Astrocyte of the hippocampus (primary cell): Measurements from ENCODE around the gene DYRK1B.
"Not testable (repeated sequence)": the region's sequence is repeated elsewhere in the genome, so short reads cannot be mapped to it uniquely, and the experiment has no call there.

Source experiments
- DNase-seq: peaks from one replicate; pipeline ENCODE4 v3.0.0; 2011; ENCODE audit warnings: low read depth, low spot score

The DYRK1B gene

GRCh38 chr19:39830847-39831246 lies 3.1 kb downstream of the DYRK1B start:
- no peak for DNase-seq

DNA sequence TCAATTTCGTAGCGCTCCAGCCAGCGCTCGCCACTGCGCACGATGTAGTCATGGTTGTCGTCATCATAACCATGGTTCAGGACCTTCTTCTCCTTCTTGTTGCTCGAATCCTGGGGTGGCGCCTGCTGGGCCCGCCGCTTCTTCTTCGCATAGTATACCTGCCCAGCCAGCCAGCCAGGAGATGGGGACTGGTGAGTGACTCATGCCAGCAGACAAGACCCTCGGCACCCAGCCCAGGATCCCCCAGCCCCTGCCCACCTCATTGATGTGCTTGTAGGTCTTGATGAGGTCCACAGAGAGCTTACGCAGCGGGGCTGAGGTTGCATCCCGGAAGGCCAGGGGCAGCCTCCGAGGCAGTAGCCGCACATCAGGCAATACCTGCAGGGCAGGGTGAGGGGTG lies 3.6 kb downstream of the DYRK1B start:
- no peak for DNase-seq

DNA sequence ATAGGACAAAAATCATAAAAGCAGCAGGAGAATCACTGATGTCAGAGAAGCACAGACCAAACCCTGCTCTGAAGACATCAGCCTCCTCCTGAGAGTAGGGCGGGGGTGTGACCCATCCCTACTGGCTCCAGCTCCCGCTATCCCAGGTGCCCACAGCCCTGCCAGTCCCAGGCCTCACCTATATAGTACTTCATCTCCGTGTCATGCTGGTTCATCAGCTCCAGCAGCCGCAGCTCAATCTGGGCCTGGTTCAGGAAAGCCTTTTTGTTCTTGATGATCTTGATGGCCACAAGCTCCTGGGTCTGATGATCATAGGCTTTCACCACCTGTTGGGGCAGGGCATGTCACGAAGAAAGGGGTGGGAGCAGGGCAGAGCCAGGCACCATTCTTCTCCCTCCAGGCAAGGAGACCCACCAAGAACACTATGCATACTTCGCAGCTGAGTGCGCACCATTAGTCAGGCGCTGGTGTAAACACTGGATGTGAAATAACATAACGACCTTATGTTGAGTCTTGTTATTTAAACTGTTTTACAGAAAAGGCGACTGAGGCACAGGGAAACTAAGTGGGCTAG lies 4.2 kb downstream of the DYRK1B start:
- DNase-seq = no peak

- no peak for DNase-seq
Measured at GRCh38 chr19:39828654-39829032, 5.3 kb downstream of the DYRK1B start.

- no peak for DNase-seq
Measured at GRCh38 chr19:39828015-39828653, 5.8 kb downstream of the DYRK1B start.

GRCh38 chr19:39827216-39827615 lies 6.7 kb downstream of the DYRK1B start:
- no peak for DNase-seq

- no peak for DNase-seq
Measured at GRCh38 chr19:39826311-39826945, 7.5 kb downstream of the DYRK1B start.

GRCh38 chr19:39825531-39826076 lies 8.4 kb downstream of the DYRK1B start:
- DNase-seq = no peak

GRCh38 chr19:39825093-39825463 lies 8.9 kb downstream of the DYRK1B start:
- DNase-seq = no peak

GRCh38 chr19:39824143-39825092 lies 9.5 kb downstream of the DYRK1B start:
- peak; percentile 97 for DNase-seq

DNA sequence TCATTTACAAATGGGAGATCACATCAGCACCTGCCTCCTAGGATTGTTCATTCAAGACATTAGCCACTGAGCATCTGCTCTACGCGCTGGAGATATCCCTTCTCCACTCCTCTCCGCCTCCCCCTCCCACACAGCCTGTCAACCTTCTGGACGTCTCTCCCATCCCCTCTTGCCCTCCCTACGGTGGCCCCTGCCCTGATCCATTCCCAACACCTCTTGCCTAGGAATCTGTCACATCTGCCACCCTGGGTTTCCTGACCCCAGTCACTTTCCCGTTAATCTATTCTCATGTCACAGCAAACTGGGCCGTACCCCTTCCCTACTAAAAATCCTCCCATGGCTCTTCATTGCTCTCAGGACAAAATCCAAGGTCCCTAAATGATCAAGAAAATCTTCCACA lies 10.3 kb downstream of the DYRK1B start:
- DNase-seq = peak; percentile 21

DNA sequence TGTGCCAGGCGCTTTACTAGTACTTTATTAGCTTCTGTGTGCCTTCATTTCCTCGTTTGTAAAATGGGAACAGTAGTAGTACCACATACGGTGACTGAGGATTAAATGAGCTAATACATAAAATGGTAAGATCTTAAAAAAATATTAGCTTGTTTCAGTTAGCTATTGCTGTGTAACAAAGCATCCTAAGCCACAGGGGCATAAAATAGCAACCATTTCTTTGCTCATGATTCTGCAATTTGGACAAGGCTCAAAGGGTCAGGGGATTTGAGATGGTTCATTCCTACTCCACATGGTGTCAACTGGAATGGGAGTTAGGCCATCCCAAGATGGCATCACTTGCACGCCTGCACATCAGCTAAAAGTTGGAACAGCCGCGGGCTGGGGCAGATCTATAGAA lies 13.3 kb downstream of the DYRK1B start:
- no peak for DNase-seq

DNA sequence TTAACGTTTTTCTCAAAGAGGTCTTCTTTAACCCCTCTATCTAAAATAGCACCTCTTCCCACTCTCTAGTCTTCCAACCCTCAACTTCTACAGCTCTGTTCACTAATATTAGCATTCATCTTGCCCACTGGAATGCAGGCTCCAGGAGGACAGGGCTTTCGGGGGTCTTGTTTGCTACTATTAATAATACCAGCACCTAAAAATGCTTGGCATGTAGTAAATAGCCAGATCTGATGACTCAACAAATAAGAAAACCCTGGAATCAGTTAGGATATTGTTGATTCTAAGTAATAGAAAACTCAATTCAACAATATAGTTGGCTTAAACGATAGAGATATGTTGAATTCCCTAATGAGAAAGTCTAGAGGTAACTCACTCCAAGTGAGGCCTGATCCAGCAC lies 14.2 kb downstream of the DYRK1B start:
- no peak for DNase-seq

- DNase-seq = no peak
Measured at GRCh38 chr19:39818626-39819097, 15.3 kb downstream of the DYRK1B start.

GRCh38 chr19:39817888-39818561 lies 15.9 kb downstream of the DYRK1B start:
- no peak for DNase-seq

DNA sequence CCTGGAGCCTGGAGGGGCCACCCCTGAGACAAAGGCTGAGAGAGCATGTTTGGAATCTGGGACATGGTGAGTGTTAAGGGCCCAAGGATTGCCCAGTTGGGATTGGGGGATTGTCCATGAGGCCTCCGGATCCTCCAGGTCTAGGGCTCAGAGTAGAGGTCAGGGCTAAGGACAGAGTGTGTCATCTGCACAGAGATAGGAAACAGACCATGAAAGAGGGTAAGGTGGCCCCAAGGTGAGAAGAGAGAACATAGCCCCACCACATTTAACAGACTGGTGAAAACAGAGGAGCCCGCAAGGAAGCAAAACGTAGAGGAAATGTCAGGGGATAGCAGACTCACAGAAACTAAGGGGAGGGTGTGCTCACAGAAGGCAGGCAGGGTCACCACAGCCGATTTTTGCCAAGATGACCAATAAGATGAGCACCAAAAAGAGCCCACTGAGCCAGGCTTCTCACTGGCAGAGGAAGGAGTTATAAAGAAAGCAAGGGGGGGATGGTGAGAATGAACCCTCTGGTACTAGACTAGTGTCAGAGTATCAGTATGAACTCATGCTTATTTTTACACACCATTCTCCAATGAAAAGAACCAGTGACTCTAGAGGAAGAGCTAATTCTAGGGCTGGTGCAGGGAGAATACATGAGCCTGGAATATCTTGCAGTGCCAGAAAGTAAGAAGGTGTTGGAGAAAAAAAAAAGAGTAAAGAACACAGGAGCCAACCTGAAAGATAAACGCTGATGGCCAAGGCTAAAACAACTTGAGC lies 17.5 kb downstream of the DYRK1B start:
- DNase-seq = no peak

GRCh38 chr19:39814595-39814994 lies 19.4 kb downstream of the DYRK1B start:
- no peak for DNase-seq

GRCh38 chr19:39814111-39814510 lies 19.9 kb downstream of the DYRK1B start:
- not testable (repeated sequence) for DNase-seq

- DNase-seq = no peak
Measured at GRCh38 chr19:39813264-39813993, 20.5 kb downstream of the DYRK1B start.

DNA sequence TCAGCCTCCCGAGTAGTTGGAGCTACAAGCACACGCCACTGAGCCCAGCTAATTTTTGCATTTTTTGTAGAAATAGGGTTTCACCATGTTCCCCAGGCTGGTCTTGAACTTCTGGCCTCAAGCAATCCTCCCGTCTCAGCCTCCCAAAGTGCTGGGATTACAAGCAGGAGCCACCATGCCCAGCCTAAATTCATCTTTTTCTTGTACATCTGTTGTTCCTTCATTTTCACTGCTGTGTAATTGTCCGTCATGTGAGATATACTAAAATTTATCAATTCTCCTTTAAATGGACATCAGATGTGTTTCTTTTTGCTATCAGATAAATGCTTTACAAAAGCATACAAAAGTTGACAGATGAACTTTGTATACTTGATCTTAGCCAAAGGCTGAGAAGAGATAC lies 22.9 kb downstream of the DYRK1B start:
- no peak for DNase-seq
